ENCODE data around the gene MPV17L.
"Not testable (repeated sequence)": the region's sequence is repeated elsewhere in the genome, so short reads cannot be mapped to it uniquely, and the experiment has no call there.

- not testable (repeated sequence) for TF ChIP-seq CTCF (IDR thresholded peaks at IDR 0.05; ENCODE audit: borderline replicate concordance, extremely low read depth, low read length, poor library complexity, severe bottlenecking); EZH2 (IDR thresholded peaks at IDR 0.05; ENCODE audit: borderline replicate concordance, low read depth, low read length, severe bottlenecking)
These were observed at the start of gene MPV17L for GRCh38 chr16:15395631-15396508.
